ENCODE data around the gene KLHL12.

GRCh38 chr1:202901555-202901954 is 25.5 kb downstream of the KLHL12 start:
- TF ChIP-seq CTCF (IDR thresholded peaks at IDR 0.05) (no peak), POLR2AphosphoS5 (IDR thresholded peaks at IDR 0.05; ENCODE audit: insufficient read depth in 1 of 2, low read depth in 1 of 2) (no peak)
